Measurements from ENCODE around the gene TMEM183A.
"Not testable (repeated sequence)": the region's sequence is repeated elsewhere in the genome, so short reads cannot be mapped to it uniquely, and the experiment has no call there.

TMEM183A gene

GRCh38 chr1:202972046-202972445 lies 35.1 kb upstream of the TMEM183A start:
- in situ Hi-C loops (cut with MboI; ENCODE audit: low sequenced_read_pairs, unreplicated experiment): no loop called here
- no peak for TF ChIP-seq CTCF (IDR thresholded peaks at IDR 0.05; ENCODE audit: borderline replicate concordance, control extremely low read depth, extremely low read depth, insufficient read depth, missing control alignments)
- no peak for DNase-seq (ENCODE audit: low spot score)

- in situ Hi-C loops (cut with MboI; ENCODE audit: low sequenced_read_pairs, unreplicated experiment): loop anchor here (25.0 kb wide), 1 partner anchor 213 kb away; no protein-coding TSS in a partner anchor
- DNase-seq (ENCODE audit: low spot score): no peak
- TF ChIP-seq CTCF (IDR thresholded peaks at IDR 0.05; ENCODE audit: borderline replicate concordance, control extremely low read depth, extremely low read depth, insufficient read depth, missing control alignments): no peak
These were observed 32.3 kb upstream of the TMEM183A start for GRCh38 chr1:202974856-202975255.

- DNase-seq (ENCODE audit: low spot score): no peak
- in situ Hi-C loops (cut with MboI; ENCODE audit: low sequenced_read_pairs, unreplicated experiment): loop anchor here (25.0 kb wide), 1 partner anchor 214 kb away; no protein-coding TSS in a partner anchor
- TF ChIP-seq CTCF (IDR thresholded peaks at IDR 0.05; ENCODE audit: borderline replicate concordance, control extremely low read depth, extremely low read depth, insufficient read depth, missing control alignments): no peak
These were observed 30.5 kb upstream of the TMEM183A start for GRCh38 chr1:202976633-202977032.

- in situ Hi-C loops (cut with MboI; ENCODE audit: low sequenced_read_pairs, unreplicated experiment): loop anchor here (25.0 kb wide), 1 partner anchor 217 kb away; no protein-coding TSS in a partner anchor
- no peak for TF ChIP-seq CTCF (IDR thresholded peaks at IDR 0.05; ENCODE audit: borderline replicate concordance, control extremely low read depth, extremely low read depth, insufficient read depth, missing control alignments)
- DNase-seq (ENCODE audit: low spot score): no peak
These were observed 27.7 kb upstream of the TMEM183A start for GRCh38 chr1:202979459-202979858.

GRCh38 chr1:202981939-202982338 lies 25.2 kb upstream of the TMEM183A start:
- in situ Hi-C loops (cut with MboI; ENCODE audit: low sequenced_read_pairs, unreplicated experiment): loop anchor here (25.0 kb wide), 1 partner anchor 220 kb away; no protein-coding TSS in a partner anchor
- no peak for DNase-seq (ENCODE audit: low spot score)
- TF ChIP-seq CTCF (IDR thresholded peaks at IDR 0.05; ENCODE audit: borderline replicate concordance, control extremely low read depth, extremely low read depth, insufficient read depth, missing control alignments): no peak

DNA sequence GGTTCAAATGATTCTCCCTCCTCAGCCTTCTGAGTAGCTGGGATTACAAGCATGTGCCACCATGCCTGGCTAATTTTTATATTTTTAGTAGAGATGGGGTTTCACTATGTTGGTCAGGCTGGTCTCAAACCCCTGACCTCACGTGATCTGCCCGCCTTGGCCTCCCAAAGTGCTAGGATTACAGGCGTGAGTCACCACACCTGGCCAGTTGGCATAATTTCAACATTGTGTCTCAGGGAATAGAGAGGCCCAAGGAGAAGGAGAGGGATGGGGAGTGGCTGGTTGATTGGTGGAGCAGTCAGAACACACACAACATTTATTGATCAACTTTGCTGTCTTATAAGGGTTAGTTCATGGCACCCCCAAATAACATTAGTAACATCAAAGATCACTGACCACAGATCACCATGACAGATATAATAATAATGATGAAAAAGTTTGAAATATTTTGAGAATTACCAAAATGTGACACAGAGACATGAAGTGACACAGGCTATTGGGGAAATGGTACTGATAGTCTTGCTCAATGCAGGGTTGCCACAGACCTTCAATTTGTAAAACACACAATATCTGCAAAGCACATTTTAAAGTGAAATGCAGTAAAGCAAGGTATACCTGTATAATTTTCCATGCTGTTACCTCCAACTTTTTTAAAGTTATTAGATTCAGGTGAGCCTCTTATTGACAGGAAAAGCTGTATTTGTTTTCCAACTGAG lies 24.3 kb upstream of the TMEM183A start:
- DNase-seq (ENCODE audit: low spot score): no peak

DNA sequence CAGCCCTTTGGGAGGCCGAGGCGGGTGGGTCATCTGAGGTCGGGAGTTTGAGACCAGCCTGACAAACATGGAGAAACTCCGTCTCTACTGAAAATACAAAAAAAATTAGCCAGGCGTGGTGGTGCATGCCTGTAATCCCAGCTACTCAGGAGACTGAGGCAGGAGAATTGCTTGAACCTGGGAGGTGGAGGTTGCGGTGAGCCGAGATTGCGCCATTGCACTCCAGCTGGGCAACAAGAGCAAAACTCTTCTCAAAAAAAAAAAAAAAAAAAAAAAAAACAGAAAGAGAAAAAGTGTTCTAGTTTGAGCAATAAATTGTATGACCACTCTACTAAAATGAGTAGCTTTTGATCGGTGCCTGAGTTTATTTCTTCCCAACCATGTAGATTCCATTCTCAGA lies 21.1 kb upstream of the TMEM183A start:
- not testable (repeated sequence) for DNase-seq (ENCODE audit: low spot score)
- in situ Hi-C loops (cut with MboI; ENCODE audit: low sequenced_read_pairs, unreplicated experiment): loop anchor here (25.0 kb wide), 1 partner anchor 224 kb away; no protein-coding TSS in a partner anchor

More for the DNA sequence above, 24.3 kb upstream of the TMEM183A start:
- TF ChIP-seq CTCF (IDR thresholded peaks at IDR 0.05; ENCODE audit: borderline replicate concordance, control extremely low read depth, extremely low read depth, insufficient read depth, missing control alignments): no peak
- in situ Hi-C loops (cut with MboI; ENCODE audit: low sequenced_read_pairs, unreplicated experiment): loop anchor here (25.0 kb wide), 1 partner anchor 221 kb away; no protein-coding TSS in a partner anchor

Measured in GM13976 (cell line).